Hepatocyte (in vitro differentiated cells): ENCODE measurements around the gene METTL25B.

Experiments used
- EZH2 ChIP-seq: fragments of 200-600 bp; sonication (generic); IDR thresholded peaks from 2 replicates; pipeline ENCODE4 v1.6.1; 2016; ENCODE audit warnings: antibody characterized with exemption, mild to moderate bottlenecking, borderline replicate concordance
- EZH2phosphoT487 ChIP-seq: fragments of 200-600 bp; sonication (generic); IDR thresholded peaks from one replicate; pipeline ENCODE4 v1.6.1; 2018; ENCODE audit warnings: antibody characterized with exemption, mild to moderate bottlenecking, low read depth, moderate library complexity; ENCODE audit not compliant: unreplicated experiment, severe bottlenecking
- TF ChIP-seq, protein P1 (sequence below): fragments of 200-600 bp; sonication (generic); IDR thresholded peaks from 2 replicates; pipeline ENCODE4 v1.5.1; 2016; ENCODE audit warnings: antibody characterized with exemption, mild to moderate bottlenecking; ENCODE audit not compliant: poor library complexity

DNA sequence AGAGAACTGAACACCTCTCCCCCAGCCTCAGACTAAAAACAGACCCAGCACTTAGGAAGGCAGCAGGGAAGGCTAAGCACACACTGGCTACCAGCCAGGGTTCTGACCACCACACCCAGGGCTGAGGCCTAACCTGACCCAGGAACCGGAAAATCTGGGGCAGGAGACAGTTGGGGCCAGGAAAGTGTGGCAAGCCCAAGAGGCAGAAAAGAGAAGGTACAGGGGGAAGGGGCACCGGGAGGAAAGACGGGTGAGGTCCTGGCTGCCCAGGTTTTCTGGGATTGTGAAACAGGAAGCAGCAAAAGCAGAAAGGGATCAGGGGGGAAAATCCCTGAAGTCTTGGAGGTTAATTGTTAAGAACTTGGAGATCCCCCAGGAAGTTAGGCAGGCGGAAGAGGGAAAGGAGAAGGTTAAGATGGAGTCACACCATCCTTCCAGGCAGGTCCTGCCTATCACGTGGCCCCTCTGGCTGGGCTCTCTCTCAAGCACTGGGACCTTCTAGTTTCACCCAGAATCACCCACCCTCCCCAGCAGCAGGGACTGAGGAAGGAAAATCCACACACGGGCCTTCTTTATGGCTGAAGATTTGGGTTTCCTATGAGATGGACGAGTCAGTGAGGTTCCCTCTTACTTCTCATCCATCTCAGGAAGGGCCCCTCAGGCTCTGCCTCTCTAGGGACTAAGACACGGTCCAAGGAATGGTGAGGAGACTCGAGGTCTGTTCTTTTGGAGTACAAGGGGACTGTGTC is 20.6 kb downstream of the METTL25B start:
- TF ChIP-seq, protein P1, sequence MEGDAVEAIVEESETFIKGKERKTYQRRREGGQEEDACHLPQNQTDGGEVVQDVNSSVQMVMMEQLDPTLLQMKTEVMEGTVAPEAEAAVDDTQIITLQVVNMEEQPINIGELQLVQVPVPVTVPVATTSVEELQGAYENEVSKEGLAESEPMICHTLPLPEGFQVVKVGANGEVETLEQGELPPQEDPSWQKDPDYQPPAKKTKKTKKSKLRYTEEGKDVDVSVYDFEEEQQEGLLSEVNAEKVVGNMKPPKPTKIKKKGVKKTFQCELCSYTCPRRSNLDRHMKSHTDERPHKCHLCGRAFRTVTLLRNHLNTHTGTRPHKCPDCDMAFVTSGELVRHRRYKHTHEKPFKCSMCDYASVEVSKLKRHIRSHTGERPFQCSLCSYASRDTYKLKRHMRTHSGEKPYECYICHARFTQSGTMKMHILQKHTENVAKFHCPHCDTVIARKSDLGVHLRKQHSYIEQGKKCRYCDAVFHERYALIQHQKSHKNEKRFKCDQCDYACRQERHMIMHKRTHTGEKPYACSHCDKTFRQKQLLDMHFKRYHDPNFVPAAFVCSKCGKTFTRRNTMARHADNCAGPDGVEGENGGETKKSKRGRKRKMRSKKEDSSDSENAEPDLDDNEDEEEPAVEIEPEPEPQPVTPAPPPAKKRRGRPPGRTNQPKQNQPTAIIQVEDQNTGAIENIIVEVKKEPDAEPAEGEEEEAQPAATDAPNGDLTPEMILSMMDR = no peak
- no peak for TF ChIP-seq EZH2
- TF ChIP-seq EZH2phosphoT487 = no peak
